HepG2 (cell line): ENCODE measurements around the gene INHBC. TPM values are rescaled to one million over a fixed set of nuclear protein-coding genes. Genes with fewer than 3 reads are reported as not detected.
A peak's percentile ranks its signal among the peaks of the same experiment; 100 is the strongest.

Source experiments
- ATAC-seq: fragments of 200-7000 bp; cut with Tn5 transposase; 3 replicates; pipeline ENCODE4 v1.9.1; 2020; ENCODE audit warnings: mild to moderate bottlenecking, moderate library complexity
- BruUV-seq: library from RNA; stranded (reverse); fragments of 400-500 nt; replicated peaks from 2 replicates; lab custom pipeline; 2021; lab: Mats Ljungman, UMichigan
- CTCF ChIA-PET: fragments of 300-600 bp; formaldehyde crosslinking; extraction: SDS; loops from one replicate; lab custom pipeline; 2021; ENCODE audit warnings: low total read pairs, inconsistent platforms, low intra/inter-chr PET ratio; lab: Yijun Ruan, JAX
- POLR2A ChIA-PET: fragments of 350-600 bp; sonication (Branson Sonifier 250); formaldehyde crosslinking; loops from one replicate; lab custom pipeline; 2020; ENCODE audit warnings: antibody characterized with exemption, inconsistent platforms; lab: Yijun Ruan, JAX
- DNase-seq: peaks from one replicate; pipeline ENCODE4 v3.0.0-alpha.2; 2015; ENCODE audit warnings: low spot score
- FAIRE-seq: peaks from 3 replicates; lab custom pipeline; 2011; peaks lifted over from hg19 to GRCh38; lab: Jason Lieb, UNC
- H2AFZ ChIP-seq: one replicate; pipeline ENCODE4 v1.6.1; 2011; ENCODE audit warnings: low read length, inconsistent platforms
- H3K27ac ChIP-seq: fragments of 300-600 bp; 3 replicates; pipeline ENCODE4 v1.8.0; 2011; ENCODE audit warnings: mixed run types, mild to moderate bottlenecking, mixed read lengths, low read length, inconsistent platforms; ENCODE audit not compliant: insufficient read depth; ENCODE audit errors: extremely low read length
- H3K27me3 ChIP-seq, 2 experiments: fragments of 200-600 bp in 1 of 2; 2 replicates in 1 of 2; 3 replicates in 1 of 2; pipeline versions ENCODE4 v1.6.0 to v1.8.0; 2011; ENCODE audit warnings: low read length in 2 of 2, mild to moderate bottlenecking in 2 of 2, moderate library complexity in 2 of 2, inconsistent platforms in 1 of 2; ENCODE audit not compliant: insufficient read depth in 2 of 2, control insufficient read depth in 1 of 2
- H3K36me3 ChIP-seq, 2 experiments: fragments of 200-600 bp in 1 of 2; replicated peaks in 1 of 2; 2 replicates in 1 of 2; 3 replicates in 1 of 2; pipeline versions ENCODE4 v1.5.1 to v1.8.0; 2011; ENCODE audit warnings: low read length in 2 of 2, inconsistent platforms in 1 of 2; ENCODE audit not compliant: insufficient read depth in 2 of 2, control insufficient read depth in 1 of 2
- H3K4me1 ChIP-seq: 2 replicates; pipeline ENCODE4 v1.5.1; 2012; ENCODE audit warnings: low read length, inconsistent platforms; ENCODE audit not compliant: insufficient read depth
- H3K4me2 ChIP-seq: 2 replicates; pipeline ENCODE4 v1.6.0; 2011; ENCODE audit warnings: low read depth, low read length, inconsistent platforms
- H3K4me3 ChIP-seq, 3 experiments: fragments of 200-600 bp in 1 of 3; sonication (generic), shearing (Covaris generic) in 1 of 3; replicated peaks in 1 of 3; 2 replicates each; pipeline ENCODE4 v1.5.1; 2011 to 2016; ENCODE audit warnings: low read length in 3 of 3, inconsistent platforms in 2 of 3, low read depth in 2 of 3, mild to moderate bottlenecking in 2 of 3, control low read depth in 1 of 3, mixed read lengths in 1 of 3; ENCODE audit not compliant: insufficient read depth in 1 of 3
- H3K79me2 ChIP-seq: one replicate; pipeline ENCODE4 v1.6.1; 2011; ENCODE audit warnings: low read length, inconsistent platforms; ENCODE audit not compliant: insufficient read depth
- H3K9ac ChIP-seq: 2 replicates; pipeline ENCODE4 v1.6.0; 2011; ENCODE audit warnings: mild to moderate bottlenecking, low read depth, low read length, inconsistent platforms; ENCODE audit not compliant: insufficient read depth
- H3K9me3 ChIP-seq: 2 replicates; pipeline ENCODE4 v1.5.1; 2012; ENCODE audit warnings: mild to moderate bottlenecking, low read length
- H4K20me1 ChIP-seq: 2 replicates; pipeline ENCODE4 v1.6.0; 2011; ENCODE audit warnings: inconsistent platforms, mild to moderate bottlenecking, low read length, moderate library complexity; ENCODE audit not compliant: insufficient read depth
- CREB1 ChIP-seq, 2 experiments: fragments of 450-650 bp in 1 of 2; IDR thresholded peaks; 2 replicates each; pipeline ENCODE4 v1.6.1; 2016 to 2017; ENCODE audit warnings: control low read depth in 1 of 2, mild to moderate bottlenecking in 1 of 2, missing compliant biosample characterization in 1 of 2, missing genetic modification characterization in 1 of 2
- DNMT1 ChIP-seq: sonication (generic); formaldehyde crosslinking; IDR thresholded peaks from 2 replicates; pipeline ENCODE4 v1.5.1; 2020; ENCODE audit warnings: mild to moderate bottlenecking, missing genetic modification reagents
- FOXM1 ChIP-seq: sonication (generic); formaldehyde crosslinking; IDR thresholded peaks from 2 replicates; pipeline ENCODE4 v1.5.0; 2020; ENCODE audit warnings: missing genetic modification reagents
- MYNN ChIP-seq: sonication (generic); formaldehyde crosslinking; IDR thresholded peaks from 2 replicates; pipeline ENCODE4 v1.4.0; 2020; ENCODE audit warnings: mild to moderate bottlenecking, low read depth, missing genetic modification reagents
- NCOR1 ChIP-seq: fragments of 200-600 bp; sonication (generic); IDR thresholded peaks from 2 replicates; pipeline ENCODE4 v1.7.0; 2017; ENCODE audit warnings: antibody characterized with exemption, low read length, borderline replicate concordance
- NR0B2 ChIP-seq: sonication (generic); formaldehyde crosslinking; IDR thresholded peaks from 2 replicates; pipeline ENCODE4 v1.4.0; 2020; ENCODE audit warnings: mild to moderate bottlenecking, missing genetic modification reagents
- SNAPC2 ChIP-seq: sonication (generic); formaldehyde crosslinking; IDR thresholded peaks from 2 replicates; pipeline ENCODE4 v1.8.1; 2022; ENCODE audit warnings: mild to moderate bottlenecking, missing genetic modification reagents
- ZKSCAN8 ChIP-seq: IDR thresholded peaks from 2 replicates; pipeline ENCODE4 v1.6.1; 2016; ENCODE audit warnings: borderline replicate concordance, missing genetic modification reagents, missing compliant biosample characterization
- ZNF3 ChIP-seq: IDR thresholded peaks from 2 replicates; pipeline ENCODE4 v1.7.0; 2017; ENCODE audit warnings: inconsistent platforms
- ZNF326 ChIP-seq: sonication (generic); formaldehyde crosslinking; IDR thresholded peaks from 2 replicates; pipeline ENCODE4 v1.4.0; 2020; ENCODE audit warnings: missing genetic modification reagents, borderline replicate concordance
- ZNF451 ChIP-seq: sonication (generic); formaldehyde crosslinking; IDR thresholded peaks from 2 replicates; pipeline ENCODE4 v1.5.0; 2020; ENCODE audit warnings: mild to moderate bottlenecking, missing genetic modification reagents
- ZNF598 ChIP-seq: sonication (generic); formaldehyde crosslinking; IDR thresholded peaks from 2 replicates; pipeline ENCODE4 v1.5.1; 2020; ENCODE audit warnings: mild to moderate bottlenecking, missing genetic modification reagents, borderline replicate concordance
- ZNF775 ChIP-seq: sonication (generic); formaldehyde crosslinking; IDR thresholded peaks from 2 replicates; pipeline ENCODE4 v1.4.0; 2020; ENCODE audit warnings: missing genetic modification reagents, mild to moderate bottlenecking, moderate library complexity, borderline replicate concordance
- ZSCAN22 ChIP-seq: sonication (generic); formaldehyde crosslinking; IDR thresholded peaks from 2 replicates; pipeline ENCODE4 v1.4.0; 2020; ENCODE audit warnings: mild to moderate bottlenecking, missing genetic modification reagents
- ZSCAN31 ChIP-seq: sonication (generic); formaldehyde crosslinking; IDR thresholded peaks from 2 replicates; pipeline ENCODE4 v1.5.0; 2020; ENCODE audit warnings: low read depth, mild to moderate bottlenecking, missing genetic modification reagents
- WGBS: methylation state at CpG from one replicate; pipeline ENCODE4 v1.1.6; 2017; ENCODE audit warnings: low lambda C conversion rate; 5-methylcytosine and 5-hydroxymethylcytosine counted together
- in situ Hi-C: cut with HindIII; loops from 2 replicates; pipeline ENCODE4 v1.10.0; 2017; ENCODE audit warnings: low pct_unique_long_range_greater_than_20kb; ENCODE audit not compliant: extremely low pct_ligation_motif_present
- intact Hi-C: fragments of 100-400 bp; cut with micrococcal nuclease; formaldehyde crosslinking; loops from one replicate; pipeline ENCODE4 v1.10.0; 2022; ENCODE audit not compliant: unreplicated experiment
- polyA plus RNA-seq, 8 experiments: library from polyadenylated mRNA; depleted of rRNA in 3 of 8; stranded (reverse) in 7 of 8; unstranded in 1 of 8; fragments of >200 nt; fragmentation: Illumina TruSeq in 4 of 8; extraction: Trizol in 4 of 8; gene quantifications; 2 replicates each; pipeline versions ENCODE4 v1.2.1 to v1.2.3, GENCODE V29; 2011 to 2016; ENCODE audit warnings: low read depth in 4 of 8, missing spikeins in 1 of 8, mixed read lengths in 1 of 8; ENCODE audit not compliant: insufficient read depth in 1 of 8
- total RNA-seq, 5 experiments: library from RNA; depleted of rRNA; stranded (reverse); fragments of >200 nt; fragmentation: Illumina TruSeq; extraction: Trizol; gene quantifications; 2 replicates each; pipeline ENCODE4 v1.2.3, GENCODE V29; 2016; ENCODE audit warnings: low read depth in 1 of 5
- TF ChIP-seq, protein P1 (sequence below), 2 experiments: sonication (generic) in 1 of 2; formaldehyde crosslinking in 1 of 2; IDR thresholded peaks; 2 replicates each; pipeline versions ENCODE4 v1.5.1 to v1.6.1; 2011 to 2020; ENCODE audit warnings: borderline replicate concordance in 1 of 2, low read depth in 1 of 2, low read length in 1 of 2, mild to moderate bottlenecking in 1 of 2, missing genetic modification reagents in 1 of 2, moderate library complexity in 1 of 2
- TF ChIP-seq, protein P2 (sequence below): sonication (generic); formaldehyde crosslinking; IDR thresholded peaks from 2 replicates; pipeline ENCODE4 v1.8.0; 2022; ENCODE audit warnings: mild to moderate bottlenecking, missing genetic modification reagents; ENCODE audit not compliant: insufficient replicate concordance

Gene INHBC
- total and polyA plus RNA-seq, 2 of the 13 experiments (the other 11 are each of a cell fraction or from before 2014, with no cell fraction given) = 1.8 to 13.8 TPM

DNA sequence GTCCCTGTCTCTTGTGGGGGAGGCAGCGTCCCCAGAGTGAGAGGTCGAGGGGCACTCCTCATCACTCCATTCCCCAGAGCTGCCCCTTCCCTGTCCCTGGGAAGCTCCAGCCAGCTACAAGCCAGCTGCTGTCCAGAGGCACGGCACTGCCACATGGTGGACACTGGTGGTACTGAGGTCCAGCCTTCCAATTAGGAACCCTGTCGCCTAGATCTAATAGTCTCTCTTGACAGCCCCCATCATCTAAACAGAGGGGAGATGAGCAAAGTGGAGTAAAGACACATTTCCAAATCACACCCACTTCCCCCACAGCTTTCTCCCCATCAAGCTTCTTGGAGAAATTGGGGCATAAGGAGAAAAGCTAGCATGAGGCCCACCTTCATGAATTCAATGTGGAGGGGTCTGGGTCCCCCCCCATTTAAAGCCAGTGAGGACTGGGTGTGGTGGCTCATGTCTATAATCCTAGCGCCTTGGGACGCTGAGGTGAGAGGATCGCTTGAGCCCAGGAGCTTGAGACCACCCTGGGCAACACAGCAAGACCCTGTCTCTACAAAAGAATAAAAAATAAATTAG, 18.4 kb downstream of the INHBC start (continued):
- TF ChIP-seq NR0B2 = no peak
- no peak for TF ChIP-seq FOXM1 (CRISPR knock-in tag)
- TF ChIP-seq ZSCAN22 (CRISPR knock-in tag) = no peak
- TF ChIP-seq, all 625 proteins: peak for 50

GRCh38 chr12:57454213-57454565, 19.6 kb downstream of the INHBC start:
- H3K27ac ChIP-seq = peak overlapping the region; percentile 98
- CTCF ChIA-PET = interaction anchor here (0.8 to 6.1 kb wide), 2 partner anchors 147 to 190 kb away, joined by 3 to 66 read pairs; no protein-coding TSS in a partner anchor
- POLR2A ChIA-PET = interaction anchor here (1.2 to 6.4 kb wide), 7 partner anchors 20 to 326 kb away, joined by 5 to 99 read pairs (median 19); partner anchors contain the start of genes DDIT3, INHBC, LRP1 and SHMT2
- 0 out of 2 replicates have a peak, but pooled peaks have one; percentile 14 for TF ChIP-seq ZNF3 (CRISPR knock-in tag)
- TF ChIP-seq SNAPC2 (CRISPR knock-in tag) = 0 out of 2 replicates have a peak, but pooled peaks have one; percentile 26
- TF ChIP-seq MYNN = 0 out of 2 replicates have a peak, but pooled peaks have one; percentile 15
- no peak for TF ChIP-seq ZNF775
- 0 out of 2 replicates have a peak, but pooled peaks have one; percentile 37 for TF ChIP-seq DNMT1 (CRISPR knock-in tag)
- no peak for TF ChIP-seq NCOR1
- no peak for TF ChIP-seq ZKSCAN8 (CRISPR knock-in tag)
- no peak for TF ChIP-seq ZNF451 (CRISPR knock-in tag)
- 0 out of 2 replicates have a peak, but pooled peaks have one; percentile 31 for TF ChIP-seq ZSCAN31 (CRISPR knock-in tag)
- TF ChIP-seq, protein P1, sequence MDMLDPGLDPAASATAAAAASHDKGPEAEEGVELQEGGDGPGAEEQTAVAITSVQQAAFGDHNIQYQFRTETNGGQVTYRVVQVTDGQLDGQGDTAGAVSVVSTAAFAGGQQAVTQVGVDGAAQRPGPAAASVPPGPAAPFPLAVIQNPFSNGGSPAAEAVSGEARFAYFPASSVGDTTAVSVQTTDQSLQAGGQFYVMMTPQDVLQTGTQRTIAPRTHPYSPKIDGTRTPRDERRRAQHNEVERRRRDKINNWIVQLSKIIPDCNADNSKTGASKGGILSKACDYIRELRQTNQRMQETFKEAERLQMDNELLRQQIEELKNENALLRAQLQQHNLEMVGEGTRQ (IDR thresholded peaks at IDR 0.05; ENCODE audit: low read depth, low read length) = no peak
- TF ChIP-seq, protein P1 (CRISPR knock-in tag; IDR thresholded peaks at IDR 0.05; ENCODE audit: borderline replicate concordance) = 0 out of 2 replicates have a peak, but pooled peaks have one; percentile 19
- TF ChIP-seq ZNF326 = no peak
- TF ChIP-seq ZNF598 (CRISPR knock-in tag) = no peak
- TF ChIP-seq, protein P2, sequence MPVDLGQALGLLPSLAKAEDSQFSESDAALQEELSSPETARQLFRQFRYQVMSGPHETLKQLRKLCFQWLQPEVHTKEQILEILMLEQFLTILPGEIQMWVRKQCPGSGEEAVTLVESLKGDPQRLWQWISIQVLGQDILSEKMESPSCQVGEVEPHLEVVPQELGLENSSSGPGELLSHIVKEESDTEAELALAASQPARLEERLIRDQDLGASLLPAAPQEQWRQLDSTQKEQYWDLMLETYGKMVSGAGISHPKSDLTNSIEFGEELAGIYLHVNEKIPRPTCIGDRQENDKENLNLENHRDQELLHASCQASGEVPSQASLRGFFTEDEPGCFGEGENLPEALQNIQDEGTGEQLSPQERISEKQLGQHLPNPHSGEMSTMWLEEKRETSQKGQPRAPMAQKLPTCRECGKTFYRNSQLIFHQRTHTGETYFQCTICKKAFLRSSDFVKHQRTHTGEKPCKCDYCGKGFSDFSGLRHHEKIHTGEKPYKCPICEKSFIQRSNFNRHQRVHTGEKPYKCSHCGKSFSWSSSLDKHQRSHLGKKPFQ (CRISPR knock-in tag) = no peak
- TF ChIP-seq CREB1 (IDR thresholded peaks at IDR 0.05) = no peak
- peak; percentile 29; the same call in 1 of the 2 replicates for TF ChIP-seq CREB1 (CRISPR knock-in tag; IDR thresholded peaks at IDR 0.05)

More at GRCh38 chr12:57454213-57454565, 19.6 kb downstream of the INHBC start:
- H3K9me3 ChIP-seq = no peaks in the 10 kb centered on the region
- H3K36me3 ChIP-seq = no peaks in the 10 kb centered on the region
- in situ Hi-C loops = loop anchor here (5.0 kb wide), 1 partner anchor 147 kb away; no protein-coding TSS in a partner anchor
- H3K4me1 ChIP-seq = peaks cover 91% of the 10 kb centered on the region
- peak overlapping the region in 1 of 3 experiments; percentile 83; a peak in 2 of 6 replicates for H3K4me3 ChIP-seq
- DNase-seq (no peak), ATAC-seq (no peak), FAIRE-seq (no peak)
- H3K4me2 ChIP-seq = peak overlapping the region; percentile 99; the same call in 1 of the 2 replicates
- H3K79me2 ChIP-seq = peaks cover 15% of the 10 kb centered on the region
- 88% methylated on average over 2 of the region's 2 CpGs for WGBS
- no peaks in the 10 kb centered on the region for H4K20me1 ChIP-seq
- H3K27me3 ChIP-seq = no peaks in the 10 kb centered on the region; a peak in 1 of 5 replicates
- BruUV-seq = TSS peak; percentile 44
- intact Hi-C loops = loop anchor here (5.0 to 10.0 kb wide), 2 partner anchors 192 to 699 kb away; partner anchors contain the start of gene PRIM1
- H2AFZ ChIP-seq = no peak overlapping the region
- no peak overlapping the region for H3K9ac ChIP-seq
